IMR-90 (cell line): Measurements from ENCODE around the gene ZNF426. TPM values are rescaled to one million over a fixed set of nuclear protein-coding genes. Genes with fewer than 3 reads are reported as not detected.

Experiments
- ATAC-seq: fragments of 200-7000 bp; cut with Tn5 transposase; 2 replicates; pipeline ENCODE4 v1.9.1; 2020; ENCODE audit warnings: low read depth, mild to moderate bottlenecking, moderate library complexity
- BruUV-seq: library from RNA; stranded (reverse); fragments of 400-500 nt; replicated peaks from 2 replicates; lab custom pipeline; 2021; lab: Mats Ljungman, UMichigan
- CTCF ChIA-PET: fragments of 300-600 bp; formaldehyde crosslinking; extraction: SDS; loops from one replicate; lab custom pipeline; 2021; ENCODE audit warnings: antibody characterized with exemption; lab: Yijun Ruan, JAX
- POLR2A ChIA-PET: fragments of 300-600 bp; sonication (Branson Sonifier 250); formaldehyde crosslinking; loops from one replicate; lab custom pipeline; 2022; ENCODE audit warnings: antibody characterized with exemption; ENCODE audit not compliant: unreplicated experiment; lab: Charles Lee
- DNase-seq: peaks from one replicate; pipeline ENCODE4 v3.0.0; 2013
- H2AFZ ChIP-seq: replicated peaks from 2 replicates; pipeline ENCODE3; 2013; ENCODE audit warnings: low read length, mild to moderate bottlenecking; ENCODE audit not compliant: poor library complexity
- H2AK5ac ChIP-seq: 2 replicates; pipeline ENCODE4 v1.6.1; 2013; ENCODE audit warnings: low read depth, low read length, inconsistent platforms
- H2AK9ac ChIP-seq: replicated peaks from 2 replicates; pipeline ENCODE3; 2013; ENCODE audit warnings: mild to moderate bottlenecking, low read depth, low read length, moderate library complexity; ENCODE audit not compliant: poor library complexity
- H2BK120ac ChIP-seq: 2 replicates; pipeline ENCODE4 v1.6.1; 2013; ENCODE audit warnings: low read depth, low read length, inconsistent platforms
- H2BK15ac ChIP-seq: 3 replicates; pipeline ENCODE4 v1.6.1; 2013; ENCODE audit warnings: low read depth, low read length, inconsistent platforms
- H2BK20ac ChIP-seq: 2 replicates; pipeline ENCODE4 v1.6.1; 2013; ENCODE audit warnings: low read depth, mild to moderate bottlenecking, inconsistent platforms, low read length, moderate library complexity
- H2BK5ac ChIP-seq: 2 replicates; pipeline ENCODE4 v1.6.1; 2013; ENCODE audit warnings: mild to moderate bottlenecking, low read depth, low read length, inconsistent platforms; ENCODE audit not compliant: poor library complexity, severe bottlenecking
- H3K14ac ChIP-seq: replicated peaks from 2 replicates; pipeline ENCODE4 v1.6.1; 2013; ENCODE audit warnings: low read depth, low read length, inconsistent platforms
- H3K18ac ChIP-seq: 2 replicates; pipeline ENCODE4 v1.6.1; 2013; ENCODE audit warnings: low read depth, low read length, control low read depth
- H3K23ac ChIP-seq: 2 replicates; pipeline ENCODE4 v1.6.1; 2013; ENCODE audit warnings: low read depth, low read length, inconsistent platforms
- H3K27ac ChIP-seq: 2 replicates; pipeline ENCODE4 v1.5.1; 2013; ENCODE audit warnings: mild to moderate bottlenecking, control low read depth, low read length; ENCODE audit not compliant: insufficient read depth
- H3K27me3 ChIP-seq: 2 replicates; pipeline ENCODE4 v1.6.1; 2013; ENCODE audit warnings: low read length; ENCODE audit not compliant: control insufficient read depth, insufficient read depth
- H3K36me3 ChIP-seq: 2 replicates; pipeline ENCODE4 v1.6.1; 2013; ENCODE audit warnings: low read length, mixed read lengths; ENCODE audit not compliant: control insufficient read depth, insufficient read depth
- H3K4ac ChIP-seq: 2 replicates; pipeline ENCODE4 v1.6.1; 2013; ENCODE audit warnings: low read depth, low read length, inconsistent platforms
- H3K4me1 ChIP-seq: 2 replicates; pipeline ENCODE4 v1.6.1; 2013; ENCODE audit warnings: low read length, mixed read lengths; ENCODE audit not compliant: control insufficient read depth, insufficient read depth
- H3K4me2 ChIP-seq: 2 replicates; pipeline ENCODE4 v1.6.1; 2013; ENCODE audit warnings: low read depth, mild to moderate bottlenecking, control low read depth, low read length, moderate library complexity
- H3K4me3 ChIP-seq: 2 replicates; pipeline ENCODE4 v1.5.1; 2013; ENCODE audit warnings: low read depth, mild to moderate bottlenecking, control low read depth, low read length, moderate library complexity; ENCODE audit not compliant: insufficient read depth
- H3K56ac ChIP-seq: 2 replicates; pipeline ENCODE4 v1.6.1; 2013; ENCODE audit warnings: low read length, inconsistent platforms; ENCODE audit not compliant: insufficient read depth; ENCODE audit errors: extremely low read depth
- H3K79me1 ChIP-seq, 2 experiments: 2 replicates each; pipeline ENCODE4 v1.6.1; 2013; ENCODE audit warnings: low read length in 2 of 2, inconsistent platforms in 1 of 2, low read depth in 1 of 2
- H3K9ac ChIP-seq: 2 replicates; pipeline ENCODE4 v1.6.1; 2013; ENCODE audit warnings: low read depth, low read length, control low read depth
- H3K9me1 ChIP-seq: 2 replicates; pipeline ENCODE4 v1.6.1; 2013; ENCODE audit warnings: low read length, inconsistent platforms; ENCODE audit not compliant: insufficient read depth
- H3K9me3 ChIP-seq: 2 replicates; pipeline ENCODE4 v1.6.1; 2013; ENCODE audit warnings: low read length; ENCODE audit not compliant: control insufficient read depth, insufficient read depth
- H4K20me1 ChIP-seq: 2 replicates; pipeline ENCODE4 v1.6.1; 2013; ENCODE audit warnings: low read length, inconsistent platforms; ENCODE audit not compliant: insufficient read depth
- H4K5ac ChIP-seq: 2 replicates; pipeline ENCODE4 v1.6.1; 2013; ENCODE audit warnings: mild to moderate bottlenecking, low read depth, low read length, control low read depth
- H4K8ac ChIP-seq, 2 experiments: 2 replicates each; pipeline ENCODE4 v1.6.1; 2013; ENCODE audit warnings: low read depth in 2 of 2, low read length in 2 of 2, control low read depth in 1 of 2, inconsistent platforms in 1 of 2
- H4K91ac ChIP-seq: 2 replicates; pipeline ENCODE4 v1.6.1; 2013; ENCODE audit warnings: low read depth, low read length, inconsistent platforms; ENCODE audit not compliant: insufficient read depth
- BHLHE40 ChIP-seq: fragments of 150-350 bp; IDR thresholded peaks from 2 replicates; pipeline ENCODE4 v1.6.1; 2016; ENCODE audit warnings: mild to moderate bottlenecking, low read depth, low read length
- CEBPB ChIP-seq: IDR thresholded peaks from 2 replicates; pipeline ENCODE4 v1.6.1; 2012; ENCODE audit warnings: low read depth, low read length, improper control_type of control experiment
- CHD1 ChIP-seq: IDR thresholded peaks from 2 replicates; pipeline ENCODE4 v1.6.1; 2012; ENCODE audit warnings: low read depth, low read length, improper control_type of control experiment
- FOS ChIP-seq: fragments of 150-350 bp; IDR thresholded peaks from 2 replicates; pipeline ENCODE4 v1.6.1; 2016; ENCODE audit warnings: low read depth, low read length
- MAFK ChIP-seq: IDR thresholded peaks from 2 replicates; pipeline ENCODE4 v1.6.1; 2012; ENCODE audit warnings: low read depth, low read length, improper control_type of control experiment
- MAZ ChIP-seq: IDR thresholded peaks from 2 replicates; pipeline ENCODE4 v1.6.1; 2012; ENCODE audit warnings: low read depth, mild to moderate bottlenecking, low read length, improper control_type of control experiment, moderate library complexity, borderline replicate concordance
- MXI1 ChIP-seq: IDR thresholded peaks from 2 replicates; pipeline ENCODE4 v1.6.1; 2012; ENCODE audit warnings: low read depth, mild to moderate bottlenecking, low read length, moderate library complexity, borderline replicate concordance
- RAD21 ChIP-seq: IDR thresholded peaks from 2 replicates; pipeline ENCODE4 v1.6.1; 2012; ENCODE audit warnings: low read length, improper control_type of control experiment
- RCOR1 ChIP-seq: IDR thresholded peaks from 2 replicates; pipeline ENCODE4 v1.6.1; 2012; ENCODE audit warnings: mild to moderate bottlenecking, low read length, improper control_type of control experiment; ENCODE audit not compliant: insufficient replicate concordance
- SMC3 ChIP-seq: fragments of 150-350 bp; IDR thresholded peaks from 2 replicates; pipeline ENCODE4 v1.6.1; 2016; ENCODE audit warnings: low read depth, mild to moderate bottlenecking, antibody characterized with exemption, low read length, moderate library complexity
- WGBS, 2 experiments: methylation state at CpG; one replicate each; pipeline versions ENCODE4 v1.1.5 to v1.1.7; 2013; ENCODE audit warnings: missing lambda C conversion rate in 2 of 2; ENCODE audit not compliant: insufficient read length in 1 of 2; ENCODE audit errors: extremely low coverage in 2 of 2; 5-methylcytosine and 5-hydroxymethylcytosine counted together
- dilution Hi-C: fragments of 300-500 bp; cut with HindIII; formaldehyde crosslinking; loops from one replicate; pipeline ENCODE4 v1.14.3; 2018; ENCODE audit warnings: low sequenced_read_pairs; ENCODE audit not compliant: unreplicated experiment
- in situ Hi-C: fragments of 300-500 bp; cut with MboI; formaldehyde crosslinking; loops from 3 replicates; pipeline ENCODE4 v1.14.3; 2019; ENCODE audit warnings: low sequenced_read_pairs, inconsistent platforms, mixed read lengths
- intact Hi-C: fragments of 100-400 bp; cut with micrococcal nuclease; formaldehyde crosslinking; loops from 2 replicates; pipeline ENCODE4 v1.10.0; 2022
- polyA plus RNA-seq, 3 experiments: library from polyadenylated mRNA; depleted of rRNA; stranded (reverse); fragments of >200 nt; gene quantifications; 2 replicates each; pipeline ENCODE4 v1.2.3, GENCODE V29; 2012; ENCODE audit warnings: low replicate concordance in 1 of 3
- total RNA-seq: library from RNA; depleted of rRNA; stranded (reverse); fragments of >200 nt; gene quantifications from 2 replicates; pipeline ENCODE4 v1.2.3, GENCODE V29; 2012
- TF ChIP-seq, protein P1 (sequence below): conservative IDR thresholded peaks from 2 replicates; pipeline ENCODE4 v1.5.1; 2012; ENCODE audit warnings: mild to moderate bottlenecking, low read depth, low read length, improper control_type of control experiment
- TF ChIP-seq, protein P2 (sequence below): fragments of 150-350 bp; IDR thresholded peaks from 2 replicates; pipeline ENCODE4 v1.6.1; 2017; ENCODE audit warnings: mild to moderate bottlenecking, antibody characterized with exemption, low read length, low read depth

ZNF426 gene
- total and polyA plus RNA-seq, 2 of the 4 experiments (the other 2 are of a cell fraction): 4.4 to 30.1 TPM

DNA sequence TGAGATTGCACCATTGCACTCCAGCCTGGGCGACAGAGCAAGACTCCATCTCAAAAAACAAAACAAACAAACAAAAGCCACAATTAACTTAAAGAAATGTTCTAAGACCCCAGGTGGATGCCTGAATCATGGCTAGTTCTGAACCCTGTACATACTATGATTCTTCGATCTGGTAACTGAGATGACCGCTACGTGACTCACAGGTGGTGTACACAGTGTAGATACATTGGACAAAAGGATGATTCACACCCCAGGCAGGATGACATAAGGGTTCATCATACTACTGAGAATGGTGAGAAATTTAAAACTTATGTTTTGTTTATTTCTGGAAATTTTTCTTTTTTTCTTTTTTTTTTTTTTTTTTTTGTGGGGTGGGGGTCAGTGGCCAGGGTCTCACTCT, 6.5 kb downstream of the ZNF426 start:
- Histone ChIP-seq H4K91ac (no peak overlapping the region), H3K23ac (no peak overlapping the region), H3K4me2 (no peak overlapping the region), H3K9ac (no peak overlapping the region), H3K18ac (no peak overlapping the region), H4K20me1 (no peaks in the 10 kb centered on the region), H3K4ac (no peak overlapping the region), H2AK5ac (no peak overlapping the region), H2BK120ac (no peak overlapping the region), H4K5ac (no peak overlapping the region), H3K79me1 (peaks cover 8 to 23% of the 10 kb centered on the region in 2 experiments; a peak in 3 of 4 replicates), H4K8ac (no peak overlapping the region), H3K56ac (no peak overlapping the region), H3K4me3 (no peak overlapping the region), H3K9me3 (peaks cover 79% of the 10 kb centered on the region), H2AFZ (no peak overlapping the region), H3K27me3 (no peaks in the 10 kb centered on the region), H3K9me1 (no peaks in the 10 kb centered on the region), H3K14ac (no peak overlapping the region), H2BK20ac (no peak overlapping the region), H2BK15ac (no peak overlapping the region), H2AK9ac (no peak overlapping the region), H3K27ac (no peak overlapping the region), H3K36me3 (peaks cover 87% of the 10 kb centered on the region), H2BK5ac (no peak overlapping the region), H3K4me1 (no peaks in the 10 kb centered on the region)
- TF ChIP-seq FOS: no peak
- TF ChIP-seq MAZ: no peak
- TF ChIP-seq, protein P1, sequence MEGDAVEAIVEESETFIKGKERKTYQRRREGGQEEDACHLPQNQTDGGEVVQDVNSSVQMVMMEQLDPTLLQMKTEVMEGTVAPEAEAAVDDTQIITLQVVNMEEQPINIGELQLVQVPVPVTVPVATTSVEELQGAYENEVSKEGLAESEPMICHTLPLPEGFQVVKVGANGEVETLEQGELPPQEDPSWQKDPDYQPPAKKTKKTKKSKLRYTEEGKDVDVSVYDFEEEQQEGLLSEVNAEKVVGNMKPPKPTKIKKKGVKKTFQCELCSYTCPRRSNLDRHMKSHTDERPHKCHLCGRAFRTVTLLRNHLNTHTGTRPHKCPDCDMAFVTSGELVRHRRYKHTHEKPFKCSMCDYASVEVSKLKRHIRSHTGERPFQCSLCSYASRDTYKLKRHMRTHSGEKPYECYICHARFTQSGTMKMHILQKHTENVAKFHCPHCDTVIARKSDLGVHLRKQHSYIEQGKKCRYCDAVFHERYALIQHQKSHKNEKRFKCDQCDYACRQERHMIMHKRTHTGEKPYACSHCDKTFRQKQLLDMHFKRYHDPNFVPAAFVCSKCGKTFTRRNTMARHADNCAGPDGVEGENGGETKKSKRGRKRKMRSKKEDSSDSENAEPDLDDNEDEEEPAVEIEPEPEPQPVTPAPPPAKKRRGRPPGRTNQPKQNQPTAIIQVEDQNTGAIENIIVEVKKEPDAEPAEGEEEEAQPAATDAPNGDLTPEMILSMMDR: no peak
- TF ChIP-seq BHLHE40: no peak
- no peak for TF ChIP-seq RAD21
- TF ChIP-seq MAFK: no peak
- no peak for TF ChIP-seq CHD1
- no peak for TF ChIP-seq RCOR1
- no peak for TF ChIP-seq SMC3
- TF ChIP-seq, protein P2, sequence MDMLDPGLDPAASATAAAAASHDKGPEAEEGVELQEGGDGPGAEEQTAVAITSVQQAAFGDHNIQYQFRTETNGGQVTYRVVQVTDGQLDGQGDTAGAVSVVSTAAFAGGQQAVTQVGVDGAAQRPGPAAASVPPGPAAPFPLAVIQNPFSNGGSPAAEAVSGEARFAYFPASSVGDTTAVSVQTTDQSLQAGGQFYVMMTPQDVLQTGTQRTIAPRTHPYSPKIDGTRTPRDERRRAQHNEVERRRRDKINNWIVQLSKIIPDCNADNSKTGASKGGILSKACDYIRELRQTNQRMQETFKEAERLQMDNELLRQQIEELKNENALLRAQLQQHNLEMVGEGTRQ: no peak
- TF ChIP-seq MXI1: no peak
- no peak for TF ChIP-seq CEBPB
- in situ Hi-C loops (no loop called here), dilution Hi-C loops (no loop called here), intact Hi-C loops (no loop called here)
- BruUV-seq: no TSS peak
- CTCF ChIA-PET: no interaction called here
- WGBS, 2 experiments: no CpG with 5 or more reads among the region's 4 CpGs
- DNase-seq: peak; percentile 45
- POLR2A ChIA-PET: no interaction called here
- ATAC-seq: no peak
